Ectodermal cell (in vitro differentiated cells): ENCODE results near the gene LRRC8C.

Experiments
- H3K27ac ChIP-seq: 2 replicates; pipeline ENCODE4 v1.7.0; 2013; ENCODE audit warnings: mild to moderate bottlenecking, low read depth, low read length; ENCODE audit not compliant: insufficient read depth, poor library complexity, severe bottlenecking
- H3K27me3 ChIP-seq: 2 replicates; pipeline ENCODE4 v1.7.0; 2013; ENCODE audit warnings: mild to moderate bottlenecking, low read length; ENCODE audit not compliant: insufficient read depth, control insufficient read depth, poor library complexity, severe bottlenecking
- H3K36me3 ChIP-seq: one replicate; pipeline ENCODE4 v1.7.0; 2013; ENCODE audit warnings: low read length; ENCODE audit not compliant: control insufficient read depth, insufficient read depth
- H3K4me1 ChIP-seq: one replicate; pipeline ENCODE4 v1.7.0; 2013; ENCODE audit warnings: low read length; ENCODE audit not compliant: control insufficient read depth, insufficient read depth
- H3K4me3 ChIP-seq: 2 replicates; pipeline ENCODE4 v1.7.0; 2013; ENCODE audit warnings: low read depth, low read length, control low read depth; ENCODE audit not compliant: insufficient read depth
- H3K9me3 ChIP-seq: 2 replicates; pipeline ENCODE4 v1.7.0; 2013; ENCODE audit warnings: mild to moderate bottlenecking, low read length, moderate library complexity; ENCODE audit not compliant: control insufficient read depth
- WGBS, 2 experiments: methylation state at CpG; one replicate each; pipeline ENCODE4 v1.1.7; 2013; ENCODE audit warnings: missing lambda C conversion rate in 2 of 2; 5-methylcytosine and 5-hydroxymethylcytosine counted together

LRRC8C gene

GRCh38 chr1:89598450-89599331, 34.2 kb upstream of the LRRC8C start:
- Histone ChIP-seq H3K4me3 (no peak overlapping the region), H3K27me3 (no peaks in the 10 kb centered on the region), H3K4me1 (no peaks in the 10 kb centered on the region), H3K9me3 (no peaks in the 10 kb centered on the region), H3K27ac (no peak overlapping the region), H3K36me3 (no peaks in the 10 kb centered on the region)
- WGBS, 2 experiments = 52 to 56% methylated on average over 5 of the region's 5 CpGs

- Histone ChIP-seq H3K4me3 (no peak overlapping the region), H3K9me3 (no peaks in the 10 kb centered on the region), H3K36me3 (no peaks in the 10 kb centered on the region), H3K27ac (no peak overlapping the region), H3K27me3 (no peaks in the 10 kb centered on the region), H3K4me1 (no peaks in the 10 kb centered on the region)
- WGBS, 2 experiments = 87 to 89% methylated on average over 2 of the region's 2 CpGs
Measured at GRCh38 chr1:89599332-89599630, 33.6 kb upstream of the LRRC8C start.

GRCh38 chr1:89600451-89601224, 32.3 kb upstream of the LRRC8C start:
- WGBS, 2 experiments = 91 to 94% methylated on average over 3 of the region's 3 CpGs
- no peak overlapping the region for H3K4me3 ChIP-seq
- no peaks in the 10 kb centered on the region for H3K27me3 ChIP-seq
- H3K9me3 ChIP-seq = no peaks in the 10 kb centered on the region
- no peaks in the 10 kb centered on the region for H3K4me1 ChIP-seq
- H3K36me3 ChIP-seq = no peaks in the 10 kb centered on the region
- no peak overlapping the region for H3K27ac ChIP-seq

- Histone ChIP-seq H3K4me1 (no peaks in the 10 kb centered on the region), H3K27ac (no peak overlapping the region), H3K4me3 (no peak overlapping the region), H3K9me3 (no peaks in the 10 kb centered on the region), H3K36me3 (no peaks in the 10 kb centered on the region), H3K27me3 (no peaks in the 10 kb centered on the region)
- 81 to 89% methylated on average over 5 to 6 of the region's 6 CpGs for WGBS, 2 experiments
Measured at GRCh38 chr1:89602871-89603404, 30.0 kb upstream of the LRRC8C start.

- WGBS, 2 experiments = 74 to 78% methylated on average over 4 of the region's 4 CpGs
- H3K4me1 ChIP-seq = no peaks in the 10 kb centered on the region
- H3K27me3 ChIP-seq = no peaks in the 10 kb centered on the region
- H3K36me3 ChIP-seq = no peaks in the 10 kb centered on the region
- no peaks in the 10 kb centered on the region for H3K9me3 ChIP-seq
- no peak overlapping the region for H3K27ac ChIP-seq
- no peak overlapping the region for H3K4me3 ChIP-seq
Measured at GRCh38 chr1:89603651-89604413, 29.1 kb upstream of the LRRC8C start.

GRCh38 chr1:89604414-89604735, 28.5 kb upstream of the LRRC8C start:
- Histone ChIP-seq H3K36me3 (no peaks in the 10 kb centered on the region), H3K4me1 (no peaks in the 10 kb centered on the region), H3K9me3 (no peaks in the 10 kb centered on the region), H3K4me3 (no peak overlapping the region), H3K27me3 (no peaks in the 10 kb centered on the region), H3K27ac (no peak overlapping the region)
- 98 to 99% methylated on average over 2 to 3 of the region's 3 CpGs for WGBS, 2 experiments

GRCh38 chr1:89605692-89606091, 27.2 kb upstream of the LRRC8C start:
- Histone ChIP-seq H3K36me3 (no peaks in the 10 kb centered on the region), H3K27me3 (no peaks in the 10 kb centered on the region), H3K27ac (no peak overlapping the region), H3K4me3 (no peak overlapping the region), H3K9me3 (no peaks in the 10 kb centered on the region), H3K4me1 (no peaks in the 10 kb centered on the region)
- 73 to 77% methylated on average over 2 of the region's 2 CpGs for WGBS, 2 experiments

GRCh38 chr1:89606227-89606980, 26.5 kb upstream of the LRRC8C start:
- Histone ChIP-seq H3K27ac (no peak overlapping the region), H3K4me1 (no peaks in the 10 kb centered on the region), H3K4me3 (no peak overlapping the region), H3K9me3 (no peaks in the 10 kb centered on the region), H3K27me3 (no peaks in the 10 kb centered on the region), H3K36me3 (no peaks in the 10 kb centered on the region)
- WGBS, 2 experiments = 94 to 97% methylated on average over 2 to 3 of the region's 3 CpGs

GRCh38 chr1:89607156-89607555, 25.8 kb upstream of the LRRC8C start:
- H3K4me3 ChIP-seq = no peak overlapping the region
- H3K4me1 ChIP-seq = no peaks in the 10 kb centered on the region
- H3K36me3 ChIP-seq = no peaks in the 10 kb centered on the region
- 88 to 97% methylated on average over 2 of the region's 2 CpGs for WGBS, 2 experiments
- no peak overlapping the region for H3K27ac ChIP-seq
- H3K9me3 ChIP-seq = no peaks in the 10 kb centered on the region
- H3K27me3 ChIP-seq = no peaks in the 10 kb centered on the region
